GM11168 (cell line): ENCODE measurements around the gene MRGPRE.

Experiments used
- in situ Hi-C: fragments of 300-500 bp; cut with MboI; formaldehyde crosslinking; loops from one replicate; pipeline ENCODE4 v1.12.0; 2022; ENCODE audit warnings: low sequenced_read_pairs; ENCODE audit not compliant: unreplicated experiment

The MRGPRE gene

GRCh38 chr11:3227568-3228444 is 4.4 kb downstream of the MRGPRE start:
- in situ Hi-C loops, result no loop called here

DNA sequence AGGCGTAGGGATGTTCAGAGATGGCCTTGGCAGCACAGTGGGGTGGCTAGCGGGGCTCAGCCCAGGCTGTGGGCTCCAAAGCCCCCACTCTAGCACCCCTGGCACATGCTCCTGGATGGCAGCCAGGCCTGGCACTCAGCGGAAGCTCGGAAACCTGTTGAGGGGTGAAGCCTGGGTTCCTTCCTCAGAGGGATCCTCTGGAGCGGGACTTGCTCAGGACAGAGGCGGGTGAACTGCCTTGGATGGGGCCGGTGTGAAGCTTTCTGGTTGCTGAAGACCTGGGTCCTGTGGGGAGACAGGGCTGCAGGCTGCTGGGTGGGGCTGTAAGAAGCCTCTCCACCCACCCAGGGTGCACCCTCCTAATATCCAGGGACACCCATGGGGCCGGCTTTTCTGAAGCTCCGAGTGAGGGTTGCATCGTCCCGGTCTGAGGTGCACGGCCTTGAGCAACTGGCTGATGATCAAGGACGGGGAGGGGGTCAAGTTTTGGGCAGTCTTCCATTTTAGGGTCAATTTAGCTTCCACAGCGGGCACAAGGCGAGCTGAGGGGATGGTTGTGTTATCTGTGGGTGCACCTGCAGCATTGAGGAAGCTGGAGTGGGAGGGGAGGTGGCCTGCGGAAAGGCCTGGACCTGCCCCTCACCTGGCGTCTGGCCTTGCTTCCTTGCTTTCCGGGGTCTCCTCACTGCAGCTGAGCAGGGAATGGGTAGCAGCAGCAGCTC is 5.2 kb downstream of the MRGPRE start:
- in situ Hi-C loops, result no loop called here

DNA sequence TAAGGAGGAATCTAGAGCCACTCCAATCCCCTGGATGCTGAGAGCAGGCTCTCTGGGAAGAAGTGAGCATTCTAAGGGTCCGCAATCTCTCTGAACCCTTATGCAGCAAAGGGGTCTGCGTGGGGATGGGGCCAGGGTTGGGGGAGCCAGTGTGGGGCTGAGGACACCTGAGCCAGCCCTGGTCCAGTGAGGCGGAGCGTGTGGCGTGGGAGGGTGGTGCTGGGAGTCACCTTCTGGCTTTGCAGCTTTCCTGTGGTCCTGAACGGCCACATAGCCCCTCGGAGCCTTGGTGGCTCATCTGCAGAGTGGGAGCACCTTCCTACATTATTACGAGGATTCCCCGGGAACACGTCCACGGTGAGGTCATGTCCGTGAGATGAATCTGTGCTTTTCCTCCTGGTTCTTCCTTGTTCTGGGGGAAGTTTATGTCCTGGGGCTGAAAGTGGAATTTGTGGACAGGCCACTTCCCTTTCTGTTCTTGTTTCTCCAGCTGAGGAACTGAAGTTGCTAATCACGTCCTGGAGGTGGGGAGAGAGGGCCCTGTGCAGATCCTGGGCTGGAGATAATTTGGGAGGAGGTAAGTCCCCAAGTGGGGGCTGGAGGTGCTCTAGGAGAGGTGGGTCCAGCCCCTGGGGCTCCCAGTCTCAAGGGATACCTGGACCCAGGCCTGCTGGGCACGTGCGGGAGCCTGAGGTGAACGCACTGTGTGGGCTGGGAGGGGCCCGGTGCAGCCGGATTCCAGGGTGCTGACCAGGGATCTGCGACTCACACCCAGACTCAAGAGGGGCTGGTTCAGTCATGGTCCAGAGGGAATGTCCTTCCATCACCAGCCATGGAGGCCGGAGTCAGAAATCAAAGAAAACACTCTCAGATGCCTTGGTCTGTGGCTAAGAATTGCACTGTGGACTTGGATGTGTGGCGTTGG is 6.1 kb downstream of the MRGPRE start:
- in situ Hi-C loops, result no loop called here

DNA sequence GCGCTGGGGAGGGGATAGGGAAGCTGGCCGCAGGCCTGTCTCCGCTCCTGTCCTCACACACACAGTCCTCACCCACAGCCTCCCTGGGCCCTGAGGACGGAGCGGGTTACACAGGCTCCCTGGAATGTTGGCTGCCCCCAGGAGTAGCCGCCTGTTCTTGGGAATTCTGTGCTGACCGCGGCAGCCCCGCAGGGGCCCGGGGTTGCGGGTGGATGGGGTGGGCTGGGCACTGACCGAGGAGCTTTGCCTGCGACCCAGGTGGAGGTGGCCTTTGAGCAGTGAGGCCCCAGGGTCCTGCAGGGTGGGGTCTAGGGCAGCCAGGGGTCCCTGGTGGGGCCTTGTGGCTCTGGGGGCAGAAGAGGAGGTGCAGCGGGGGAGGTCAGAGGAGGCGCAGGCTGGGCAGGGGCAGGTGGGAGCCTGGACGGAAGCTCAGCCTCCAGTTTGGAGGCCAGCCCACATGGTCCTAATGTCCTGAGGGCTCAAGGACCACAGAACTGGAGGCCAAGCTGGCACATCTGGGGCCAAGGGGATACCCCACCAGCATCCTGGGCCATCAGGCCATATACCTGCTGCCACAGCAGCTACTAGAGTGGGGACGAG is 7.0 kb downstream of the MRGPRE start:
- in situ Hi-C loops, result no loop called here

- in situ Hi-C loops, result no loop called here
These were observed 7.7 kb downstream of the MRGPRE start for GRCh38 chr11:3224401-3225057.

GRCh38 chr11:3223932-3224381 is 8.3 kb downstream of the MRGPRE start:
- in situ Hi-C loops, result no loop called here

DNA sequence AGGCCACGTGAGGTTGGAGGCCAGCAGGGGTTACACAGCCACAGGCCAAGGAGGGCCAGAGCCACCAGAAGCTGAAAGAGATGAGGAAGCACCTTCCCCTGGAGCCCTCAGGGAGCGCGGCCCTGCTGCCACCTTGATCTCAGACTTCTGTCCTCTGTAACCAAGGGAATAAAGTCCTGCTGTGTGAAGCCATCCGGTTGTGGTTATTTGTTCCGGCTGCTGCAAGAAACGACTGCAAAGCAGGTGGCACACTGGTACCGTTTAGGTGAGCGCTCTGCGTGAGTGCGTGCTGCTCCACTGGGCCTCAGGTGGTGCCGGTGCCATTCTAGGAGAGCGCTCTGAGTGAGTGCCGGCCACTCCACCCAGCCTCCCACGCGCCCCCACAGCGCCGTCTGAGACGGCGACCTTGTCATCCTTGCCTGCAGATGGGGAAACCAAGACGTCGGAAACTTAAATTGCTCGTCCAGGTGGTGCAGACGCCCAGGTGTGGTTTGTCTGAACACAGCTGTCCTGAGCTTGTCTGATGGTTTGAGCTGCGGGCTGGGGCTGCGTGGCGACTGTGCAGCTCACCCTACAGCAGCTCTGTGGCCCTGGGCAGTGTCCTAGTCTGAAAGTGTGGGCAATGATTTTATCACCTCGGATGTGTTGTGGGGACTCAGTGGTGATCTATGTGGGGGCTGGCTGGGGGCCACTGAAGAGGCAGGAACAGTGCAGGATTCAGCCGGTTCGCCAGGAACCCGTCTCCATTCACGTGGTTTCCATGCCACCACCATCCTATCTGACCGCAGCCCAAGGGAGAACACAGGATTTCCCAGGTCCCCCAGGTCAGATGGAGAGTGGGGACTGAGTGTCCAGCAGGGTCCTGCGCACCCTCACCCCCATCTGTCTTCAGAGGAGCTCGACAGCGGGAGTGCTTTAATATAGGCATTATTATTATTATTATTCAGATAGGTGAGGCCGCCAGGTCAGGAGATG is 9.0 kb downstream of the MRGPRE start:
- in situ Hi-C loops, result no loop called here

DNA sequence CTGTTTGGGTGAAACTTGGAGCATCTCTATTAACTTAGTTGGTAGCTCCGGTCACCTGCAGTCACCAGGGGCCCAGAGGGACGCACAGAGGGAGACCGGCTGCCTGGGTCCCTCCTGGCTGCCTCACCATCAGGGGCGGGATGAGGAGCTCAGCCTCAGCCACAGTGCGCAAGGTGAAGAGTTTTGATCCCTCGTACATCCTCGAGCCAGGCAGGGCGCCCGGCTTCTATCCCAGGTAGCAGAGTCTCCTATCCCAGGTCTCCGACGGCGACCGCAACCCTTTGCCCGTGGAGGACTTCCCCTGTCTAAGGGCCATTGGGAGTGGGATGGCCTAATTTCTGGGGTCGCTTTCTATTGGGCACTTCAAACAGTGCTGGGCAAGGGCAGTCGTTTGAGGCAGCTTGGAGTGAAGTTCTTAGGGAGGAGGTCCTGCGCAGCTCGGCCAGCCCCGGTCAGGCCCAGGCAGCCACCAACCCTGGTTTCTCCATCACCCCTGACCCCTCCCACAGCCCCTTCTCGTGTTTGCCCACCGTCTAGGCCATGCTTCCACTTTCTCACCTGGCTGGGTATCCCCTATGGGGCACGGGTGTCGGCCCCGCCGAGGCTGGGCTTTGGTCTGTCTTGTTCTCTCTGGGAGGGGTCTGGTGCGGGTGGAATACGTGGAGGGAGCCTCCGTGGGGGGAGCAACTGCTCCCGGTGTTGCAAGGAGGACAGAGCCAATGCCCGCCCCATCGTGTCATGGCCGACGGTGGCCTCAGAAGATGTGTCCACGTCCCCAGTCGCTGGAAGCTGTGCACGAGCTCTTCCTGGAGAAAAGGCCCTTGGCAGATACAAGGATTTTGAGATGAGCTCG is 10.0 kb downstream of the MRGPRE start:
- in situ Hi-C loops, result no loop called here

GRCh38 chr11:3221408-3222002 is 10.7 kb downstream of the MRGPRE start:
- in situ Hi-C loops, result no loop called here

GRCh38 chr11:3220521-3221407 is 11.5 kb downstream of the MRGPRE start:
- in situ Hi-C loops, result no loop called here

GRCh38 chr11:3220101-3220500 is 12.1 kb downstream of the MRGPRE start:
- in situ Hi-C loops, result no loop called here

- in situ Hi-C loops, result no loop called here
These were observed 12.8 kb downstream of the MRGPRE start for GRCh38 chr11:3219281-3219892.

DNA sequence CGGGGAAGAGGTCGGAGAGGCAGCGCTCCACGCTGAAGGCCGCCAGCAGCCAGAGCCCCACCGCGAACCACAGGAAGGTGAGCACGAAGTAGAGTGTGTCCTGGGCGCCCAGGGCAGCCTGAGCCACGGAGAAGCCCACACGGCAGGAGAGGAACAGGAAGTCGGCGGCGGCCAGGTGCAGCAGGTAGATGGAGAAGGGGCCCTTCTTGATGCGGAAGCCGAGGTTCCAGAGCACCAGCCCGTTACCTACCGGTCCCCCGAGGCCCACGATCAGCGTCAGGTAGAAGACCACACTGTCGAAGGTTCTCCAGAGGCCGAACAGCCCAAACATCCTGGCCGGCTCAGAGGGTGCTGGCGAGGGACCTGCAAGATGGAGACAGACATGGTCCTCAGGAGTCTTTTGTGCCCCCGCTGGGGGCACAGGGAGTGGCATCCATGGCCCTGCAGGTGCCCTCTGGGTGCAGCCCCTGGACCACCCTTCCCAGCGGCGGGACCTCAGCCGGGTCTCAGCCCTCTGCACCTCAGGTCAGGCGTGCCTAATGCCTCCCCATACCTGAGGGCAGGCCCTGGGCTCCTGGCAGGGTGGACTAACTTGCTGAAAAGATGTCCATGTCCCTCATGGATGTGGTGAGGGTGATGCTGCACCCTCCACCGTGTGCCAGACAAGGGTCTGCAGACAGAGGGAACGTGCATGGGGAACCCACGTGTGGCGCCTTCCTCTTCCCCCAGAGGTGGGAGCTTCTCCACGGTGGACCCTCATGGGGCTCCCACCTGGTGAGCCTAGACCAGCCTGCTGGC is 13.5 kb downstream of the MRGPRE start, which contains the start of gene MRGPRG:
MRGPRG (minus strand) TSS at position 331 of the 798 bp plus-strand sequence; CDS start at position 331, 0 bp downstream.
- in situ Hi-C loops, result no loop called here

DNA sequence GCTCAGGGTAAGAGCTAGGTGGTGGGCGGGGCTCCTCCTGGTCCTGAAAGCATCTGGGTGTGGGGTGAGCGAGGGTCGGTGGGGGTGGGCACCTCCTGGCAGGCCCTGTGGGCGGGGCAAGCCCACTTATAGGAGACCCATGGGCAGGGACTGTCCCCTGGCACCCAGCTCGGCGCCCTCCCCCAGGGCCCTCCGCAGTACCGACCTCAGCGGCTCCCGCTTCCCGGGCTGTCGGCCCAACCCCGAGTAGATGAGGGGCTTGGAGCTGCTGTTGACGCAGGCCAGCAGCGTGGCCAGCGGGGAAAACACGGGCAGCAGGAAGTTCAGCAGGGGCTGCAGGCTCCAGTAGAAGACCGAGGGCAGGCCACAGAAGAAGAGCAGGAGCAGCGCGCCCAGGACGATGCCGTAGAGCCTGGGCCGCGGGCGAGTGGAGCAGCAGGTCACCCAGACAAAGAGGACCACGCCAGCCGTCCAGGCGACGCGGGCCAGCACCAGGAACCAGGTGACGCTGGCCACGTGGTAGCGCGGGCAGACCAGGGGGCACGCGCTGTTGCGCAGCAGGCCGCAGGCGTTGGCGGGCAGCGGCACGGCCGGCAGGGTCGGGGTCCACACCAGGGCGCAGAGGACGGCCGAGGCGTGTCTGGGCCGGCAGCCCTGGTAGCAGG is 14.3 kb downstream of the MRGPRE start:
- in situ Hi-C loops, result no loop called here
